AG04450 (cell line): ENCODE data around the gene ADAMTS19. TPM values are rescaled to one million over a fixed set of nuclear protein-coding genes. Genes with fewer than 3 reads are reported as not detected.

Experiments
- CTCF ChIA-PET: fragments of 300-600, 350-600 bp; formaldehyde crosslinking; extraction: SDS; loops from one replicate; lab custom pipeline; 2022; ENCODE audit warnings: antibody characterized with exemption, inconsistent platforms; lab: Charles Lee
- POLR2A ChIA-PET: fragments of 350-600 bp; formaldehyde crosslinking; extraction: SDS; loops from one replicate; lab custom pipeline; 2021; ENCODE audit warnings: antibody characterized with exemption, inconsistent platforms; lab: Yijun Ruan, JAX
- DNase-seq: peaks from one replicate; pipeline ENCODE4 v3.0.0-alpha.2; 2011; ENCODE audit warnings: low read depth, low spot score
- H3K27ac ChIP-seq: one replicate; pipeline ENCODE4 v1.5.1; 2012; ENCODE audit warnings: low read depth, low read length, control low read depth
- H3K27me3 ChIP-seq: one replicate; pipeline ENCODE4 v1.6.0; 2012; ENCODE audit warnings: low read length; ENCODE audit not compliant: control insufficient read depth, insufficient read depth
- H3K4me3 ChIP-seq: 2 replicates; pipeline ENCODE4 v1.5.1; 2011; ENCODE audit warnings: mild to moderate bottlenecking, low read depth, low read length, control low read depth
- H3K9me3 ChIP-seq: 2 replicates; pipeline ENCODE4 v1.5.1; 2012; ENCODE audit warnings: low read length; ENCODE audit not compliant: control insufficient read depth, insufficient read depth
- polyA plus RNA-seq: library from polyadenylated mRNA; depleted of rRNA; stranded (reverse); fragments of >200 nt; gene quantifications from 2 replicates; pipeline ENCODE4 v1.2.3, GENCODE V29; 2011
- TF ChIP-seq, protein P1 (sequence below): IDR thresholded peaks from 2 replicates; pipeline ENCODE4 v1.5.1; 2011; ENCODE audit warnings: low read depth, low read length, control low read depth, inconsistent platforms

ADAMTS19 gene
- polyA plus RNA-seq, 1 experiment: 0.02 TPM

DNA sequence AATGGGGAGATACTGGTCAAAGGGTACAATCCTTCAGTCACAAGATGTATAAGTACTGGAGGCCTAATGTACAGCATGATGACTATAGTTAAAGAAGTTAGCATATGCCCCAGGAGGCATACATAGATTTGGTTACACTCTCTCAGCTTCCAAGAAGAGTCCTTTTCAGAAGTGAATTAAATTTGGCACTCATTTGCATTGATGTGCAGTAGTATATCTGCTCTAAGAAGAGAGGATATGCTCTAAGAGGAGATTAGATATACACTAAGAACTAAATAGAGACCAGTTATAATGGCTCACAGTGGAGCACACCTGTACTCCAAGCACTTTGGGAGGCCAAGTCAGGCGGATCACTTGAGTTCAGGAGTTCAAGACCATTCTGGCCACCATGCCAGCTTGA, 148.3 kb downstream of the ADAMTS19 start:
- Histone ChIP-seq H3K27me3 (no peaks in the 10 kb centered on the region), H3K27ac (no peak overlapping the region), H3K9me3 (no peaks in the 10 kb centered on the region), H3K4me3 (no peak overlapping the region)
- no peak for DNase-seq
- POLR2A ChIA-PET: no interaction called here
- CTCF ChIA-PET: no interaction called here
- TF ChIP-seq, protein P1, sequence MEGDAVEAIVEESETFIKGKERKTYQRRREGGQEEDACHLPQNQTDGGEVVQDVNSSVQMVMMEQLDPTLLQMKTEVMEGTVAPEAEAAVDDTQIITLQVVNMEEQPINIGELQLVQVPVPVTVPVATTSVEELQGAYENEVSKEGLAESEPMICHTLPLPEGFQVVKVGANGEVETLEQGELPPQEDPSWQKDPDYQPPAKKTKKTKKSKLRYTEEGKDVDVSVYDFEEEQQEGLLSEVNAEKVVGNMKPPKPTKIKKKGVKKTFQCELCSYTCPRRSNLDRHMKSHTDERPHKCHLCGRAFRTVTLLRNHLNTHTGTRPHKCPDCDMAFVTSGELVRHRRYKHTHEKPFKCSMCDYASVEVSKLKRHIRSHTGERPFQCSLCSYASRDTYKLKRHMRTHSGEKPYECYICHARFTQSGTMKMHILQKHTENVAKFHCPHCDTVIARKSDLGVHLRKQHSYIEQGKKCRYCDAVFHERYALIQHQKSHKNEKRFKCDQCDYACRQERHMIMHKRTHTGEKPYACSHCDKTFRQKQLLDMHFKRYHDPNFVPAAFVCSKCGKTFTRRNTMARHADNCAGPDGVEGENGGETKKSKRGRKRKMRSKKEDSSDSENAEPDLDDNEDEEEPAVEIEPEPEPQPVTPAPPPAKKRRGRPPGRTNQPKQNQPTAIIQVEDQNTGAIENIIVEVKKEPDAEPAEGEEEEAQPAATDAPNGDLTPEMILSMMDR: no peak

DNA sequence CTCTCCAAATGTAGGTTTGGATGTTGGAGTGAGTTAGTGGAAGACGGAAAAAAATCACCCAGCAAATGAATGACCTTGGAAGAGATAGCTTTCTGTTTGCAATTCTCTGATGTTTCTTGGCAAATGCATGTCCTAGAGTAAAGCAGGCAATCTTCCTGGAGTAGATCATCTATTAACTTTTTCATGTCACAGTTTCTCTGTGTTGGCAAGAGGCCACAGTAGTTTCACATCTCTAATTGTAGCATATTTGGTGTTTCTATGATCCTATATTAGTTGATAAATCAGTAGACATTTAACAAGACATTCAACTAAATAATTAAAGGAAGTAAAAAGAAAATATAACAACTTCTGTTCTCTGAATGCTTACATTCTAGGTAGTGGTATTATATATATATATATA, 149.6 kb downstream of the ADAMTS19 start:
- Histone ChIP-seq H3K27ac (no peak overlapping the region), H3K27me3 (no peaks in the 10 kb centered on the region), H3K9me3 (no peaks in the 10 kb centered on the region), H3K4me3 (no peak overlapping the region)
- CTCF ChIA-PET: no interaction called here
- no peak for DNase-seq
- POLR2A ChIA-PET: no interaction called here
- TF ChIP-seq, protein P1: no peak

DNA sequence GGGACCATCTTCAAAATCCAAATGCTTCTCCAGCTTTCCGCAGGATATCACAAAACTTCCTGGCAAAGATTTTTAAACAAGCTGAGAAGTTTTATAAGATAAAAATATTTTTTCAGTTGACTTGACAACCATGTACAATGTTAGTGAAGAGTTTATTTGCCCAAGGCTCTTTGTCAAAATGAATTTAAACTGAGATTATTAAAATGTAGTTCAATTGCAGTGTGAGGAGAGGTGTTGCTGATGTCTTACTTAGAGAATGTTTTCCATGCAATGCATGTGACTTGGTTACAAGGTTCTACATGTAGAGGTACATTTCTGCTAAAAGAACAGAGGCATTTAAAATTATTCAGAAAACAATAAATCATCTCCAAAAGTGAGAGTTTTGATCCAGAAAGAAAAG, 156.4 kb downstream of the ADAMTS19 start:
- ChIA-PET CTCF (no interaction called here), POLR2A (no interaction called here)
- Histone ChIP-seq H3K27me3 (no peaks in the 10 kb centered on the region), H3K9me3 (no peaks in the 10 kb centered on the region), H3K4me3 (no peak overlapping the region), H3K27ac (no peak overlapping the region)
- TF ChIP-seq, protein P1: no peak
- DNase-seq: no peak

DNA sequence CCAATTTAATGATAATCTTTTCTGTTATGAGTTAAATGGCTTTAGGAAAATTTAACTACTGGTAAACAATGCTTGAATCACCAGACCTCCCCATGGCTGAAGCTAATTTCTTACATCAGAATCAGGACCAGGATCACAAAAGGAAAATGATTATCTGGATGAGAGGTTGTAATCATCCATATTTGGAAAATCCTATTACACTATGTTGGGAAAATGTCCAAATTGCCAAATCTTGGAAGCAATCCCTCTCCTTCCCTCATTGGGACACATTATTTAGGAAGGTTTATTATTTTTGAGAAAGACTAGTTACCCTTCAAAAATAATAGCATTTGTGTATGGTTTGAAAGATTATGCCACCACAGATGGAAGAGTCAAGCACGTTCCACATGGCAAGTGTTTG, 157.1 kb downstream of the ADAMTS19 start:
- Histone ChIP-seq H3K27ac (no peak overlapping the region), H3K9me3 (no peaks in the 10 kb centered on the region), H3K27me3 (no peaks in the 10 kb centered on the region), H3K4me3 (no peak overlapping the region)
- TF ChIP-seq, protein P1: no peak
- ChIA-PET CTCF (no interaction called here), POLR2A (no interaction called here)
- DNase-seq: no peak

DNA sequence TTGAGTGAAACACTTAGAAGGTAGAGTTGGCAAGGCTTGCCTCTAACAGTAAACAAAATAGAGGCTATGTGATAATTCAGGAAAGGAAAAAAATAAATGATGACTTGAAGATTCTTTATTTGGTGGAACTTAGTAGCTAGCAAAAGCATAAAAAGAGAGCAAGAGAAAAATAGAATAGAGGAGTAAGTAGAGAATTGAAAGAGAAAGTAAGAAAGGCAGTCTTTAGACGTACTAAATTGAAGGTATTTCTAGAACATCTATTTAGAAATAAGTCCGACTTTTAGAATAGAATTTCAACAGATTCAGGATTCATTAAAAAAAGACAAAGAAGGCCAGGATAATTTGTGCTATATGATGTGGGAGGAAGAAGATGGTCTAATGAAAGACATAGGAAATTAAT, 159.7 kb downstream of the ADAMTS19 start:
- ChIA-PET POLR2A (no interaction called here), CTCF (no interaction called here)
- DNase-seq: no peak
- TF ChIP-seq, protein P1: no peak
- no peak overlapping the region for H3K27ac ChIP-seq
- no peak overlapping the region for H3K4me3 ChIP-seq
- no peaks in the 10 kb centered on the region for H3K9me3 ChIP-seq
- no peaks in the 10 kb centered on the region for H3K27me3 ChIP-seq
